GM10248 (cell line): Measurements from ENCODE around the gene PTGER3.

Experiments
- CTCF ChIA-PET: fragments of 300-600 bp; sonication (Branson Sonifier 250); formaldehyde crosslinking; extraction: SDS; loops from one replicate; lab custom pipeline; 2021; ENCODE audit warnings: antibody characterized with exemption; lab: Yijun Ruan, JAX
- POLR2A ChIA-PET: fragments of 350-650 bp; sonication (Branson Sonifier 250); formaldehyde crosslinking; extraction: SDS; loops from one replicate; lab custom pipeline; 2020; ENCODE audit warnings: antibody characterized with exemption; lab: Yijun Ruan, JAX
- DNase-seq: peaks from one replicate; pipeline ENCODE4 v3.0.0; 2012; ENCODE audit errors: extremely low spot score
- CTCF ChIP-seq: IDR thresholded peaks from 2 replicates; pipeline ENCODE4 v1.5.1; 2012; ENCODE audit warnings: mild to moderate bottlenecking, low read depth; ENCODE audit errors: extremely low read depth, missing control alignments, control extremely low read depth

The PTGER3 gene

GRCh38 chr1:71047635-71048607, at the start of gene PTGER3:
Gene PTGER3, minus strand, starts transcription at chr1:71047816. Its CDS starts 239 bp downstream, at chr1:71047577.
- ChIA-PET CTCF (interaction anchor here (1.1 kb wide), 1 partner anchor 362 kb away, joined by 3 read pairs; no protein-coding TSS in a partner anchor), POLR2A (no interaction called here)
- DNase-seq = peak; percentile 35
- no peak for TF ChIP-seq CTCF

- POLR2A ChIA-PET = no interaction called here
- DNase-seq = no peak
- no peak for TF ChIP-seq CTCF
- CTCF ChIA-PET = interaction anchor here (1.4 to 2.5 kb wide), 3 partner anchors 9 to 943 kb away, joined by 4 to 8 read pairs (median 4); partner anchors contain the start of gene ZRANB2
Observed at GRCh38 chr1:71094913-71095312, 47.3 kb upstream of the PTGER3 start.

GRCh38 chr1:71093938-71094337, 46.3 kb upstream of the PTGER3 start:
- no peak for DNase-seq
- ChIA-PET CTCF (no interaction called here), POLR2A (no interaction called here)
- TF ChIP-seq CTCF = peak; percentile 38

GRCh38 chr1:71089536-71090270, 42.1 kb upstream of the PTGER3 start:
- ChIA-PET POLR2A (no interaction called here), CTCF (no interaction called here)
- DNase-seq = no peak
- TF ChIP-seq CTCF = no peak

GRCh38 chr1:71088645-71089287, 41.1 kb upstream of the PTGER3 start:
- ChIA-PET POLR2A (no interaction called here), CTCF (no interaction called here)
- DNase-seq = no peak
- no peak for TF ChIP-seq CTCF

- no peak for TF ChIP-seq CTCF
- no peak for DNase-seq
- ChIA-PET CTCF (interaction anchor here (0.9 kb wide), 1 partner anchor 12 kb away, joined by 3 read pairs; no protein-coding TSS in a partner anchor), POLR2A (no interaction called here)
Observed at GRCh38 chr1:71087713-71088112, 40.1 kb upstream of the PTGER3 start.
